ENCODE measurements around the gene EEFSEC.

The EEFSEC gene

GRCh38 chr3:128399221-128399915 is 246.1 kb downstream of the EEFSEC start:
- H3K27me3 ChIP-seq, result no peaks in the 10 kb centered on the region
- 0 out of 2 replicates have a peak overlapping the region, but pooled peaks have one; percentile 30 for H3K27ac ChIP-seq
- TF ChIP-seq Cebpa-rat (IDR thresholded peaks at IDR 0.05), result no peak
- H3K4me1 ChIP-seq, result peaks cover 27% of the 10 kb centered on the region
- no peak overlapping the region for H3K4me3 ChIP-seq
- H3K9me3 ChIP-seq, result no peaks in the 10 kb centered on the region
- H4K20me1 ChIP-seq, result peaks cover 42% of the 10 kb centered on the region
- no peaks in the 10 kb centered on the region for H3K36me3 ChIP-seq
- H3K9ac ChIP-seq, result no peak overlapping the region
- no peak overlapping the region for H3K4me2 ChIP-seq

GRCh38 chr3:128400671-128401070 is 247.4 kb downstream of the EEFSEC start:
- H3K9ac ChIP-seq, result no peak overlapping the region
- H4K20me1 ChIP-seq, result peaks cover 48% of the 10 kb centered on the region
- no peak overlapping the region for H3K4me2 ChIP-seq
- no peaks in the 10 kb centered on the region for H3K36me3 ChIP-seq
- peaks cover 28% of the 10 kb centered on the region for H3K4me1 ChIP-seq
- H3K9me3 ChIP-seq, result no peaks in the 10 kb centered on the region
- TF ChIP-seq Cebpa-rat (IDR thresholded peaks at IDR 0.05), result no peak
- H3K27me3 ChIP-seq, result no peaks in the 10 kb centered on the region
- no peak overlapping the region for H3K27ac ChIP-seq
- no peak overlapping the region for H3K4me3 ChIP-seq

- peaks cover 43% of the 10 kb centered on the region for H4K20me1 ChIP-seq
- H3K27me3 ChIP-seq, result no peaks in the 10 kb centered on the region
- TF ChIP-seq Cebpa-rat (IDR thresholded peaks at IDR 0.05), result no peak
- no peak overlapping the region for H3K27ac ChIP-seq
- no peaks in the 10 kb centered on the region for H3K9me3 ChIP-seq
- H3K9ac ChIP-seq, result no peak overlapping the region
- no peak overlapping the region for H3K4me2 ChIP-seq
- peaks cover 34% of the 10 kb centered on the region for H3K4me1 ChIP-seq
- no peak overlapping the region for H3K4me3 ChIP-seq
- H3K36me3 ChIP-seq, result no peaks in the 10 kb centered on the region
Observed at GRCh38 chr3:128402319-128402718, 249.0 kb downstream of the EEFSEC start.

GRCh38 chr3:128402998-128403397 is 249.7 kb downstream of the EEFSEC start:
- no peak for TF ChIP-seq Cebpa-rat (IDR thresholded peaks at IDR 0.05)
- peaks cover 40% of the 10 kb centered on the region for H3K4me1 ChIP-seq
- no peaks in the 10 kb centered on the region for H3K36me3 ChIP-seq
- no peaks in the 10 kb centered on the region for H3K27me3 ChIP-seq
- H3K4me3 ChIP-seq, result no peak overlapping the region
- H3K27ac ChIP-seq, result no peak overlapping the region
- H3K4me2 ChIP-seq, result no peak overlapping the region
- H4K20me1 ChIP-seq, result peaks cover 38% of the 10 kb centered on the region
- H3K9me3 ChIP-seq, result no peaks in the 10 kb centered on the region
- no peak overlapping the region for H3K9ac ChIP-seq

- no peak for TF ChIP-seq Cebpa-rat (IDR thresholded peaks at IDR 0.05)
- Histone ChIP-seq H3K9ac (no peak overlapping the region), H3K4me2 (peak overlapping the region; percentile 63)
Observed at GRCh38 chr3:128404276-128405068, 251.2 kb downstream of the EEFSEC start.

GRCh38 chr3:128405554-128406277 is 252.4 kb downstream of the EEFSEC start:
- peaks cover 58% of the 10 kb centered on the region for H3K4me1 ChIP-seq
- H3K9ac ChIP-seq, result no peak overlapping the region
- no peaks in the 10 kb centered on the region for H3K9me3 ChIP-seq
- peaks cover 26% of the 10 kb centered on the region for H4K20me1 ChIP-seq
- no peak overlapping the region for H3K4me3 ChIP-seq
- H3K27ac ChIP-seq, result peak overlapping the region; percentile 49
- TF ChIP-seq Cebpa-rat (IDR thresholded peaks at IDR 0.05), result no peak
- peak overlapping the region; percentile 63 for H3K4me2 ChIP-seq
- H3K36me3 ChIP-seq, result no peaks in the 10 kb centered on the region
- no peaks in the 10 kb centered on the region for H3K27me3 ChIP-seq

More at GRCh38 chr3:128404276-128405068, 251.2 kb downstream of the EEFSEC start:
- Histone ChIP-seq H3K27ac (0 out of 2 replicates have a peak overlapping the region, but pooled peaks have one; percentile 38), H3K36me3 (no peaks in the 10 kb centered on the region), H3K4me1 (peaks cover 46% of the 10 kb centered on the region), H3K9me3 (no peaks in the 10 kb centered on the region), H4K20me1 (peaks cover 29% of the 10 kb centered on the region), H3K4me3 (no peak overlapping the region), H3K27me3 (no peaks in the 10 kb centered on the region)

- no peak overlapping the region; the same call in 1 of the 2 replicates for H3K4me2 ChIP-seq
- no peak overlapping the region for H3K4me3 ChIP-seq
- H4K20me1 ChIP-seq, result peaks cover 26% of the 10 kb centered on the region
- H3K9me3 ChIP-seq, result no peaks in the 10 kb centered on the region
- no peaks in the 10 kb centered on the region for H3K27me3 ChIP-seq
- H3K36me3 ChIP-seq, result no peaks in the 10 kb centered on the region
- H3K4me1 ChIP-seq, result peaks cover 59% of the 10 kb centered on the region
- H3K9ac ChIP-seq, result no peak overlapping the region
- TF ChIP-seq Cebpa-rat (IDR thresholded peaks at IDR 0.05), result no peak
- no peak overlapping the region for H3K27ac ChIP-seq
Observed at GRCh38 chr3:128407247-128407646, 254.0 kb downstream of the EEFSEC start.

- H3K36me3 ChIP-seq, result no peaks in the 10 kb centered on the region
- no peak overlapping the region for H3K9ac ChIP-seq
- H3K27ac ChIP-seq, result peak overlapping the region; percentile 63
- peak overlapping the region; percentile 80 for H3K4me2 ChIP-seq
- TF ChIP-seq Cebpa-rat (IDR thresholded peaks at IDR 0.05), result no peak
- H3K4me1 ChIP-seq, result peaks cover 59% of the 10 kb centered on the region
- H3K4me3 ChIP-seq, result no peak overlapping the region
- peaks cover 24% of the 10 kb centered on the region for H4K20me1 ChIP-seq
- no peaks in the 10 kb centered on the region for H3K27me3 ChIP-seq
- no peaks in the 10 kb centered on the region for H3K9me3 ChIP-seq
Observed at GRCh38 chr3:128408012-128408692, 254.9 kb downstream of the EEFSEC start.

All from BLaER1 (cell line).